ENCODE results near the gene PCAT6.
"Not testable (repeated sequence)": the region's sequence is repeated elsewhere in the genome, so short reads cannot be mapped to it uniquely, and the experiment has no call there.

The PCAT6 gene

DNA sequence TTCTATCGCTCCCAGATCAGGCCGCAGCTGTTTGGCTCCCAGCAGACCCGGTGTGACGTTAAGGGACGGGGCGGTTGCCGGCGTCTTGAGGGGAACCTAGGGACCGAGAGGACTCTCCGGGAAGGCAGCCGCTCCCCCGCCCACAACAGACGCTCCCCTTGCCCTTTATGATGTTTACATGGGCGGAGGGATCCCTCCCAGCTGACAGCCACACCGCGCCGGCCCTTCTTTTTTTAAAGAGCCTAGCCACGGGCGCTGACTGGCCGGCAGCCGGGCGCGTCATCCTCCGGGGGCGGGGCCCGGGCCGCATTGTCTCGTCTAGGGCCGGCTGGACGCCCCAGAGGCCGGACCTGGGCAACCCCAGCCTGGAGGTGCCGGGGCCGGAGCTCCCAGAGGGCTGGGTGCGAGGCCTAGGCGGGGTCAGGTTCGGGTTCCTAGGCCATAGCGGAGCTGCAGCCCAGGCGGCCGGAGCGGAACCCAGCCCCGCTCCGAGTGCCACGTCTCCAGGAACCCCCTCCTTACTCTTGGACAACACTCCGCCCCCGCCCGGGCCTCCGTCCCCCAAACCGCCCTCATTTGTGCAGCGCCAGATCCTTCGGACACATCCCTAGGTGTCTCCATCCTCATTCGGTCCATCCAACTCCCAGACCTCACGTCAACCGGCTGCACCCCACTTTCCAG is at the start of gene PCAT6:
Gene PCAT6, plus strand, starts transcription at position 340 of the 681 bp plus-strand sequence.
- peak; percentile 82 to 83 for DNase-seq

DNA sequence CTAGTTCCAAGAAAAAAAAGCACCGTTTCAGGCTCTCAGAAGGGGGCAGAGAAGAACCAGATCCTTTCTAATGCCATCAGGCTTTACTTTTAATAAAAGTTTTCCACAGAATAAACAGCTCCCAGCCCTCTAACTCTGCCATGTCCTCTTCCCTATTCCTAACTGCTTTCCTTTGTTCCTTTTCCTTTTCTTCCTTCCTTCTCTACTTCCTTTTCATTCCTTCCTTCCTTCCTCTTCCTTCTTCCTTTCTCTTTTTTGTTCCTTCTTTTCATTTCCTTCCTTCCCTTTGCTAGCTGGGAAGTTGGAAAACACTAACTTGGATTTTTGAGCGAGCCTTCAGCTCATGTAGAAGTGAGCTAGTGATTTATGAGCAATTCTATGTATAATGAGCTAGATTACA is 48.7 kb upstream of the PCAT6 start:
- no peak for DNase-seq

DNA sequence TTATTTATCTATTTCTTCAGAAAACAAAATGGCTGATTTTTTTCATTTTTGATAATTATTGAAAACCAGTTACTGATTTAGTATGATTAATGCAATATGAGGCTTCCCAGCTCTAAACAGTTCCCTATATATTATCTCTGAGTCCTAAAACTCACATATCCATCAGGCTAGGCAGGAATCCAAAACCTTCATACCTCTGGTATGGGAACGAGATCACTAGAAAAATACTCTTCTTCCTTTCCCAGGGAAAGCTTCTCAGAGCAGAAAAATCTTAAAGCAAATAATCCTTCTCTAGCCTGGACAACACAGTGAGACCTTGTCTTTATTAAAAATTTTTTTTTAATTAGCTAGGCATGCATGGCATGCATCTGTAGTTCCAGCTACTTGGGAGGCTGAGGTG is 45.0 kb upstream of the PCAT6 start:
- DNase-seq: no peak

DNA sequence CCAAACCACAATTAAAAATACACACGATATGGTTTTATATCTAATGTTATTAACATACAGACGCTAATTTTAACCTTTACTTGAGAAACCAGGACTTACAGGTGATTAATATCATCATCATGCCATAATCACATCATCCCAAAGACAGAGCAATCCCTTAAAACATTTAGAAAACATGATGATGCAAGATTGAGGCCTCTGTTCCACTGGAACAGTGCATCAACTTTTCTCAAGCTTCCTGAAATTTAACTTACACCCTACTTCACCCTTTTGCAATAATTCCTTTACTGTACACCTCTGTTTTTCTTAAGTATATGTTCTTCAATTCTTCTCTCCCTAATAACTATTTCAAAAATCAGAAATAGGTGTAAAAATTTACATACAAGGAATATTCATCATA is 40.6 kb upstream of the PCAT6 start:
- DNase-seq: no peak

DNA sequence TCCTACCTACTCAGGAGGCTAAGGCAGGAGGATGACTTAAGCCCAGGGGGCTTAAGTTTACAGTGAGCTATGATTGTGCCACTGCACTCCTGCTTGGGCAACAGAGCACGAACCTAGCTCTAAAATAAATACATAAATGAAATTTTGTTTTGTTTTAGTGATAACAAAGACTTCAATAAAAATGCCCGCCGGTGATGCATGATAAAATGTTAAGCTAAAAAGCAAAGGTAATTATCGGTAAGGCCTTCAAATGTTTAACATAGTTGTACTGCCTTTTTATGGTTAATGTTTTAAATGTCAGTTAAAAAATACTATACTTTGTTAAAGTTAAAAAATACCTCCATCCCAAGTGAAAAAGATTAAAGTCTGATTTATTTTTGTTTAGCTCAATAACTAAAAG is 29.6 kb upstream of the PCAT6 start:
- DNase-seq: no peak

DNA sequence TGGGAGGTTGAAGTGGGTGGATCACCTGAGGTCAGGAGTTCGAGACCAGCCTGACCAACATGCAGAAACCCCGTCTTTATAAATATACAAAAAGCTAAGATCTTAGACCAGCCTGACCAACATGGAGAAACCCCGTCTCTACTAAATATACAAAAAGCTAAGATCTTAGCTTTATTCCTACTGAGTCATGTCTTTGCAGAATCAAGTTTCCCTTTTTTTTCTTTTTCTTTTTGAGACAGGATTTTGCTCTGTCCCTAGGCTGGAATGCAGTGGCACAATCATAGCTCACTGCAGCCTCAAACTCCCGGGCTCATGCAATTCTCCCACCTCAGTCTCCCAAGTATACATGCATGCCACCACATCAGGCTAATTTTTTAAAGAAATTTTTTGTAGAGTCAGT is 23.9 kb upstream of the PCAT6 start:
- DNase-seq: no peak

DNA sequence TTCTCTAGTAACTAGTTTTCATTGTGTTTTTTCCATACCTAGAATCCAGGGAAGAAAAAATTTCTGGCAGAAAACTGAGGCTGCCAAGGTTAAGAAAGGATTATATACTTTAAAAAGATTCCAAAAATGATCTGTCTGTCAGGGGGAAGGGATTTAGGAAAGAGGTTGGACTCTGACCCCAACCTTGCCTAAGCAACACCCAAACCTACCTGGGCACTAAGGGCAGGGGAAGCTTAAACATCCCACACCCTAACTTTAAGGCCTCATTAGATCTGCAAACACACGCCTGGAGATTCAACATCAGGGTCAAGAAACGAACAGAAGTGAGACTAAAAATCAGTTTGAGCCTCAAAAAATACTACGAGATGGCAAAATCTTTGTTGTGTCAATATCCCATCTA is 22.0 kb upstream of the PCAT6 start:
- no peak for DNase-seq

DNA sequence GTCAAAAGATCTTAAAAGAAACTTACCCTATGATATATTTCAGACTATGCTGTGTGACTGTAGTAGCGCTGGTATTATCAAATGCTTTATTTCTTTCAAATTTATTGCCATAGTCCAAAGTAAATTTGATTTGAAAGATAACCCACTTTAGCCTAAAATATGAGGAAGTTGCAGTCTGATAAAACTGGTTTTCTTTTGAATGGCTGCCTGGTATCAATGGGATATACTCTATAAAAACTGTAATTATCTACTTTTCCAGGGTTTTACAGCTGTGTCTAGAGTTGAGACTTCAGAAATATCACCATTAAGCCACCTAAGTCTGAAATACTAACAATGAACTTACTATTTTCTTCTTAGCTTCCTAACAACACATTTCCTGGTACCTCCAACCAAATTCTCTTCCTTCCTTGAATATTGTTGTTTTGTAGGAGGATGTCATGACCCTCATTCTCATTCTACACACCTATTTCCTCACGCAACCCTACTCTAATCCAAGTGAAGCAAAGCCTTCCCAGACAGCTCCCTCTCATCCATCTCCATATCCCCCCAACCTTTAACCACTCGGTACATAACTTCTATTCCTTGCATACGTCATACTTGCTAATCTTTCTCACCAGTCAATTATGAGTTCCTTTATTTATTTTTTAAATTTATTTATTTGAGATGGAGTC is 19.5 kb upstream of the PCAT6 start:
- DNase-seq: no peak

DNA sequence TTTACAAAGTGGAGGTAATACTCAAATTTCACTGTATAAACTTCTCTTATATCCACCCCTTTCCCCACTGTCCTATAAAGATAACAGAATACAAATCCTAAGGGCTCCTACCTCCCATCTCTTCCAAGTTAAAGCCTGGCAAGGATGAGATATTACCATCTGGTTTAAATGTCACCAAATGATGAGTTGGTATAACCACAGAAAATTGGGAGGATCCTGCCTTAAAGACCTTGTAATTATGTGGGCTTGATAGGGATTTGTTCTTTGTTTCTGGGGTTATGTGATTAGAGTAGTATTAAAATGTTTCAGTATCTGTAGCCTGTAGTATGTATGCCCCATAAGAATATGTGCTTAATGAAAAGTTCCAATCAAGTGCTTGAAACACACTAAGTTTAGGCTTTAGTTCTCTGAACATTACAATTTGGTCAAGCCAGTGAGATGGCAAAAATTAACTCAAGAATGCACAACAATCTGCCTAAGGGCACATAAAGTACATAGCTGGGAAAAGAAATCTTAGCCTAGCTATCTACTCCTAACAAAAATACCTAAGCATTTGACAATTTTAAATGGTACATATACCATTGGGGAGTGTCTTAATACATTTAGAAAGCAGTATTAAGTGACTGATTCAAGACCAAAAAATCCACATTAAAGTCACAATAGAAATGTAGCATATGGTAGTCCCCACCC is 16.6 kb upstream of the PCAT6 start:
- no peak for DNase-seq

DNA sequence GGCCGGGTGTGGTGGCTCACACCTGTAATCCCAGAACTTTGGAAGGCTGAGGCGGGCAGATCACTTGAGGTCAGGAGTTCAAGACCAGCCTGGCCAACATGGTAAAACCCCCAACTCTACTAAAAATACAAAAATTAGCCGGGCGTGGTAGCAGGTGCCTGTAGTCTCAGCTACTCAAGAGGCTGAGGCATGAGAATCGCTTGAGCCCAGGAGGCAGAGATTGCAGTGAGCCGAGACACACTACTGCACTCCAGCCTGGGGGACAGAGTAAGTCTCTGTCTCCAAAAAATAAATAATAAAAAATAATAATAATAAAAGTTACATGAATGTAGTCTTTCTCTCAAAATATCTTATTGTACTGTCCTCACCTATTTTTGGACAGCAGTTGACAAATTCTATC is 15.8 kb upstream of the PCAT6 start:
- DNase-seq: not testable (repeated sequence)

DNA sequence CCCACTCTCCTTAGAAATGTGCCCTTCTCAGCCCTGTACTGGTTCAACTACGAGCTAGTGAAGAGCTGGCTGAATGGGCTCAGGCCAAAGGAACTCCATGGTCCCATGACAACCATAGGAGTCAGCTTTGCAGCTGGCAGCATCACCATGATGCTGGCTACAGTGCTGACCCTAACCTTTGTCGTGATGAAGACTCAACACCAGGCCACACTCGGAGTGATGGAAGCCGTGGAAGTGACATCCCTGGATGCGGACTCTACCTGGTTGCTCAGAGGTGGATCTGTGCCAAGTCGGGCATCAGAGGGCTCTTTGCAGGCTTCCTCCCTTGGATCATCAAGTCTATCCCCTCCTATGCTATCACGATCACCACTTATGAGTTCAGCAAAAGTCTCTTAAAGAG is 14.1 kb upstream of the PCAT6 start:
- DNase-seq: no peak

DNA sequence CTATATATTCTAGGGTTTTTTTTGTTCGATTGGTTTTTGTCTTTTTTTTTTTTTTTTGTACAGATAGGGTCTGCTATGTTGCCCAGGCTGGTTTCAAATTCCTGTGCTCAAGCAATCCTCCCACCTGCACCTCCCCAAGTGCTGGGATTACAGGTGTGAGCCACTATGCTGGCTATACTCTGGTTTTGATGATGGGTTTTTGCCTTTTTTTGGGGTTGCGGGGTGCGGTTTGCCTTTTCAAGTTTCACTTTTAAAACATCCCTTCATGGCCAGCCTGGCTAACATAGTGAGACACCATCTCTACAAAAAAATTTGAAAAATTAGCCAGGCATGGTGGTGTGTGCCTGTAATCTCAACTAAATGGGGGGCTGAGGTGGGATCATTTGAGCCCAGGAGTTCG is 12.5 kb upstream of the PCAT6 start:
- no peak for DNase-seq

DNA sequence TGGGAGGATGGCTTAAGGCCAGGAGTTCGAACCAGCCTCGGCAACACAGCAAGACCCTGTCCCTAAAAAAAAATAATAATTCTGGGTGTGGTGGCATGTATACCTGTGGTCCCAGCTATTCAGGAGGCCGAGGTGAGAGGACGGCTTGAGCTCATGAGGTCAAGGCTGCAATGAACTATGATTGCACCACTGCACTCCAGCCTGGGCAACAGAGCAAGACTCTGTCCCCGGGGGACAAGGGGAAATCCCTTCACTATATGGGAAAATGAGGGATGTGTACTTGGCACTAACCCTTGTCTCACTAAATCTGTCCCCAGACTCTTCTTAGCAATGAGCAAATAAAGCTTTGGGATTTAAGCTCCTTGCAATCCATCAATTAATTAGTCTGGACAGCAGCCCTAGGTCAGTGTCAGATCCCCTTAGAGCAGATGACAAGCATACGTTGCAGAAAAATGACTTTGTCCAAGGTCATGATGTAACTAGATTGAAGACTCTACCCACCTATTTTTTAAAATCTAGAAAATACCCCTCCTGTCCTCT is 11.9 kb upstream of the PCAT6 start:
- no peak for DNase-seq

DNA sequence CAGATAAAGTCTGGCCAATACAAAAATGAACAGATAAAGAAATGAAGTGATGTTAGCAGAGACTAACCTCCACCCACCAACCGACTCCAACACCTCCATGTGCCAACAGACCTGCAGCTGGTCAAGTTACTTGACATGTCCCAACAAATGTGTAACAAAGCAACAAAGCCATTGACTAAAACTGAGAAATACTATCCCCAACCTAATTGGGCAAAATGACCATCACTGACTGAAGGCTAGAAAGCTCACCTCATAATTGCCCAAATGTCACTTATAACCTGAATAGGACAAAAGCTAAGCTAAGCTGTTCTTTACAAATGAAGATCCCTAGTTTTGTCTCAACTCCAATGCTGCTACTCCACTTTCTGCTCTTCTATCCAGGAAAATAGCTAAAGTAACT is 10.0 kb upstream of the PCAT6 start:
- no peak for DNase-seq

DNA sequence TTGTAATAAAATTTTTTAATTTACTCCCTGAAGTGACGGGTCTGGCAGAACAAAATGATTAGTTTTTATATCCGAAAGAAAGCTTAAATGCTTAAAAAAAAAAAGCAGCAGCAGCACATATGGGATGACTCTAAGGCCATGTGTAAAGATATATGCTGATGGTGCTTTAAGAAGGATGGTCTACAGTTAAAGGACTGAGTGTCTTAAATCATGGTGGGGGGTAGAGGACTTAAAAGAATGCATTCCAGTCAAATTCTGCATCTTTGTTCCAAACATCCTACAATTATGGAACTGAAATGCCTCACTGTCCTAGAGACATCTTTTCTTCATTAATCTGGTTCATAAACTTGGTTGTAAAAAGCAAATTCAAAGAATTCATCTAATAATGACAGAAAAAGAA is 9.6 kb upstream of the PCAT6 start:
- DNase-seq: no peak

DNA sequence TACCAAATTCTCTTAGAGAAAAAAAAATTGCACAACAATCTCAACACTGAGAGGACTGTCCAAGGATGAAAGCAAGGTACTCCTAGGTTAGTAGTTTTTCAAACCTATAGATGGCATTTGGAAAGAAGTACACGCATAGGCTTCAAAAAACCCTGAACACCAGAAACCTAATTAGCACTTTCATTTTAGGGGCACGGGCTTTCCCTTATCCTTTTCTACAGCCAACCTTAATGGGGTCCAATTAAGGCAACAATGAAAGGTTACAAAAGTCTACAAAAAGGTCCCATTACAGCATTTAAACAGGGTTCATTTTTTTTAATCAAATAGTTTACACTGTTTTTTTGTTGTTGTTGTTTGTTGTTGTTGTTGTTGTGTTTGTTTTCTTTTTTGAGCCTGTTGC is 8.7 kb upstream of the PCAT6 start:
- no peak for DNase-seq

DNA sequence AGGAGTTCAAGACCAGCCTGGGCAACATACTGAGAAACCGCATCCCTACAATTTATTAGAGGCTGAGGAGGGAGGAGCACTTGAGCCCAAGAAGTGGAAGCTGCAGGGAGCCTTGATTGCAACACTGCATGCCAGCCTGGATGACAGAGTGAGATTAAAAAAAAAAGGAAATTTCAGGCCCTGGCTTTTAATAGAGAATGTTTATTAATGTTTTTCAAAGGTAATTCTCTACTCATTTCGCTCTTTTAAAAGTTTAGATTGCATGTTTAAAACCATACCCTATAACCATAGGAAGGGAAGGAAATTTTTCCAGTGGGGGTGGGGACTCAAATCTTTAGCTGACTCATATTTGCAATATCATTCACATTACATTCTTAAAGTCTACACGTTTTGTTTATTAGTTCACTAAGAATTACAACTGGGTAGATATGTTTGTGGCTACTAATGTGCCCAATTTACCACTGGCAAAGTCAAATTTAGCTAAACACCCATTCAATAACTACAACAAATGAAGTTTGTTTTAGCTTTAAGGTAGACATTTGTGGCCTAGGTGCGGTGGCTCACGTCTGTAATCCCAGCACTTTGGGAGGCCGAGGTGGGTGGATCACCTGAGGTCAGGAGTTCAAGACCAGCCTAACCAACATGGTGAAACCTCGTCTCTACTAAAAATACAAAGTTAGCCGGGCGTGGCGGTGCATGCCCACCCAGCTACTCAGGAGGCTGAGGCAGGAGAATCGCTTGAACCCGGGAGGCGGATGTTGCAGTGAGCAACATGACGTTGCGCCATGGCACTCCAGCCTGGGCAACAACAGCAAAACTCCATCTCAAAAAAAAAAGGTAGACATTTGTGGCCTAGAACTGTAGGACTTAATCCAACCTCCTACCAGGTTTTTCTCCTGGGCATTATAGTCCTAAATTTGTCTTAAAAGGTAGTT is 7.5 kb upstream of the PCAT6 start:
- no peak for DNase-seq

DNA sequence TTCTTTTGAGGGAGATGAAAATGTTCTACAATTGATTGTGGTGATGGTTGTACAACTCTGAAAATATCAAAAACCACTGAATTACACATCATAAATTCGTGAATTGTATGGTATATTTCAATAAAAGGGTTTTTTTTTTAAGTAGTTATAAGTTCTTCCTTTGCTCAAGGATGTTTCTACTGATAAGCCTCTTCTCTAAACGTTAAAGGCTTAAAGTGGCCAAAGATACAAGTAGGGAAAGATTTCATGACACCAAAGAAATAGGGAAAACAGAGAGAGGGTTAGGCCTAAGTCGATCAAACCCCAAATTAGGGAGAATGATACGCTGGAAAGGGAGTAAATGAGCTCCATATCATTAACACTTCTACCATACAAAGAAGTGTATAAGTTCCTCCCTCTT is 6.6 kb upstream of the PCAT6 start:
- no peak for DNase-seq

DNA sequence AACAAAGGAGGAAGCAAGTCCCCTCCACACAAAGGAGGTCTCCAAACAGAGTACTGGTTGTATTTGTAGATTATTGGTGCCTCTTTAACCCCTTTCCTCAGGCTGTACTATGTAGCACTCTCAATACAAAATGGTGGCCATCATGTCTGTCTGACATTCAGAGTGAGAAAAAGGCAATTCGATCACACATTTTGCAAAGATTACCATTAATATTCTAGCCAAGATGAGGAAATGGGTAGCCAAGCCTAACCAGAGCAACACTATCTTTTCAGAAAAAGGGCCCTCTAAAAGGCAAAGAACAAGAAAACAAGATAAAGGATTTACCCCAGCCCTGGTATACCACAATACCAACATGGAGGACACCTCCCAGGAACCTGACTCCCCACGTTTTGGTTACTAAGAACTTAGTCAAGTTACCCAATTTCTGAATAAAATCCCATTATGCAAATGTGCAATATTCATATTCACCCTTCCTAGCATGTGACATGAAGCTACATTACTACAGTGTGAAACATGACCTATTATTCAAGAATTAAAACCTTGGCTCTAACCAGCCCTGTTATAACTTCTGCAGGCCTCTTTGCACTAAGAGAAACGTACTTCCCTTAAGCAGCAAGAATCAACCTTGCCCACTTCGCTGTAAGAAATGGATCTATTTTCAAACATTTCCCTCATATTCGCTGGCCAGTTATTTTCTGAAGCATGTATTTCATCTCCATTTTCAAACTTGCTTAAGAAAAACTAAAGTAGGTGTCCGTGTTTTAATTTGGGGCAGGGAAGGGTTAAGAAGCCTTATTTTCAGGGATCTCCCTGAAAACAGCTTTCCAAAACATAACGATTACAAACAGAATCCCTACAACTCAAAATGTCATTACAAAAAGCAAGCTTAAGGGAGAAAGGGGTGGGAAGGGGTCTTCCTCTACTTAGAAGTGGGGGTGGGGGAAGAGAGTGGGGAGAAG is 4.6 kb upstream of the PCAT6 start:
- no peak for DNase-seq

DNA sequence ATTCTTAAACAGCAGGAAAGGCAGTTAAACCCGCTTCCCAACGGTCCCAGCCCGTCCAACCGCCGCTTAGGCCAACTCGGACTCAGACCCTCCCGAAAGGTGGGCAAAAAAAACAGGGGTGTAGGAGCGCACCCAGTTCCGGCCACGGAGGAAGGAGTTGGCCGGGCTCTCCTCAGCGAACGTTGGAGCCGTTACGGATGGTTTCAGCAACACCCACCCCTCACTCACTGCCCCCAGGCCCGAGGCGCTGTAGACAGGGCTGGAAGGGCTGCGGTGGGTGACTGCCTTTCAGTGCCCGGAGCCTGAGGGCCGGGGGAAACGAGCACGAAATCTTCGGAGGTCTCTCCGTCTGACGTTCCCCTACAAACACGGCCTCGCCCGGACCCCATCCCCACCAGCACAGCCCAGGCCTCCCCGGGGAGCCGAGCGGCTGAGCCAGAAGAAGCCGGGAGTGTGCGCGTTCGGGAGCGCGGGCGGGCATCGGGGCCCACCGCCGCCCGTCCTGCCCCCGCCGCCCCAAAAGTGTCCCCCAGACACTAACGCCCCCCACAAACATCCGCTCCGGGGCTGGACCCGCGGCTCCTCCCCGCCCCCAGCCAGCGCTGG is 3.8 kb upstream of the PCAT6 start:
- peak; percentile 7 for DNase-seq

DNA sequence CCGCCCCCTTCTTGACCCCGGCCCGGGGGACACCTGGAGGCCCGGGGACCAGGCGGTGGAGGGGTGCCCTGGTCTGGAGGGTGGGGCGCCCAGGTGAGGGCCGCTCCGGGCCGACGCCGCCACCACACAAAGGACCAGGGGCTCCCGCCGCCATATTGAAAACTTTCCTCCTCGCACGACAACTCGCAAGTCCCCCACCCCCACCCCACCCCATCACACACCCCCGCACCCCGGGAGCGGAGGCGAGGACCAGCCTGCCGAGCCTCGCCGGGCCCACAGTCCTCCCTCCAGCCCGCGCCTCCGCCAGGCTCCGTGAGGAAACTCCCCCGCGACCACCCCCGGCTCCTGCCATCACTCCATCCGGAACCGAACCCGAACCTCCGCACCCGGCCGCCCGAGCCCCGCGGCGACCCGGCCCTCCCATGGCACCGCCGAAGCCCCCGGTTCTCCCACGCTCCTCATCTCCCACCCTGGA is 3.3 kb upstream of the PCAT6 start:
- peak; percentile 56 to 66 for DNase-seq

All from activated CD4-positive, alpha-beta T cell treated with anti-CD3 and anti-CD28 coated beads, Interleukin-2, amount 50 U/mL, for 4 hours (primary cell).